Trophoblast cell (in vitro differentiated cells and primary cell): Measurements from ENCODE around the gene CASP8.

Source experiments
- DNase-seq, 2 donors: peaks; one replicate each; pipeline ENCODE4 v3.0.0-alpha.2; 2016
- H2AFZ ChIP-seq: 2 replicates; pipeline ENCODE4 v1.6.1; 2013; ENCODE audit warnings: low read length, moderate library complexity, mild to moderate bottlenecking; ENCODE audit not compliant: insufficient read depth, poor library complexity
- H2AK5ac ChIP-seq: 2 replicates; pipeline ENCODE4 v1.6.1; 2013; ENCODE audit warnings: mild to moderate bottlenecking, low read length
- H2BK120ac ChIP-seq: 2 replicates; pipeline ENCODE4 v1.6.1; 2013; ENCODE audit warnings: low read length, mild to moderate bottlenecking, moderate library complexity; ENCODE audit not compliant: insufficient read depth, poor library complexity
- H2BK12ac ChIP-seq: 2 replicates; pipeline ENCODE4 v1.6.1; 2013; ENCODE audit warnings: mild to moderate bottlenecking, low read length, moderate library complexity
- H2BK5ac ChIP-seq: 2 replicates; pipeline ENCODE4 v1.6.1; 2013; ENCODE audit warnings: low read length, low read depth, moderate library complexity, mild to moderate bottlenecking; ENCODE audit not compliant: poor library complexity
- H3K14ac ChIP-seq: 2 replicates; pipeline ENCODE4 v1.6.1; 2013; ENCODE audit warnings: mild to moderate bottlenecking, low read length
- H3K18ac ChIP-seq: 2 replicates; pipeline ENCODE4 v1.6.1; 2013; ENCODE audit warnings: mild to moderate bottlenecking, low read length
- H3K23ac ChIP-seq: 2 replicates; pipeline ENCODE4 v1.6.1; 2013; ENCODE audit warnings: low read length
- H3K27ac ChIP-seq: 2 replicates; pipeline ENCODE4 v1.5.1; 2013; ENCODE audit warnings: low read depth, mild to moderate bottlenecking, inconsistent platforms, low read length, moderate library complexity
- H3K27me3 ChIP-seq: 2 replicates; pipeline ENCODE4 v1.6.1; 2013; ENCODE audit warnings: inconsistent platforms, mild to moderate bottlenecking, low read length, moderate library complexity; ENCODE audit not compliant: insufficient read depth
- H3K36me3 ChIP-seq, 2 experiments: 1 replicate in 1 of 2; 2 replicates in 1 of 2; pipeline ENCODE4 v1.6.1; 2013; ENCODE audit warnings: low read length in 2 of 2, mild to moderate bottlenecking in 2 of 2, moderate library complexity in 1 of 2; ENCODE audit not compliant: insufficient read depth in 2 of 2, control insufficient read depth in 1 of 2
- H3K4ac ChIP-seq: 2 replicates; pipeline ENCODE4 v1.6.1; 2013; ENCODE audit warnings: low read depth, mild to moderate bottlenecking, low read length, moderate library complexity
- H3K4me1 ChIP-seq, 2 experiments: 1 replicate in 1 of 2; 2 replicates in 1 of 2; pipeline ENCODE4 v1.6.1; 2013; ENCODE audit warnings: low read length in 2 of 2, mild to moderate bottlenecking in 2 of 2, moderate library complexity in 1 of 2; ENCODE audit not compliant: insufficient read depth in 2 of 2, control insufficient read depth in 1 of 2
- H3K4me2 ChIP-seq: 2 replicates; pipeline ENCODE4 v1.6.1; 2013; ENCODE audit warnings: inconsistent platforms, mild to moderate bottlenecking, low read length, moderate library complexity
- H3K4me3 ChIP-seq: 2 replicates; pipeline ENCODE4 v1.5.1; 2013; ENCODE audit warnings: mild to moderate bottlenecking, low read depth, low read length, inconsistent platforms
- H3K79me1 ChIP-seq: one replicate; pipeline ENCODE4 v1.6.1; 2013; ENCODE audit warnings: low read length
- H3K79me2 ChIP-seq: 2 replicates; pipeline ENCODE4 v1.6.1; 2013; ENCODE audit warnings: low read length, mild to moderate bottlenecking; ENCODE audit not compliant: control insufficient read depth, insufficient read depth, poor library complexity
- H3K9ac ChIP-seq: 2 replicates; pipeline ENCODE4 v1.6.1; 2013; ENCODE audit warnings: mild to moderate bottlenecking, low read length
- H3K9me3 ChIP-seq: 2 replicates; pipeline ENCODE4 v1.6.1; 2013; ENCODE audit warnings: low read depth, mild to moderate bottlenecking, control low read depth, inconsistent platforms, low read length; ENCODE audit not compliant: insufficient read depth
- H4K12ac ChIP-seq: 2 replicates; pipeline ENCODE4 v1.6.1; 2013; ENCODE audit warnings: low read depth, mild to moderate bottlenecking, low read length, moderate library complexity
- H4K8ac ChIP-seq: 2 replicates; pipeline ENCODE4 v1.6.1; 2013; ENCODE audit warnings: low read depth, mild to moderate bottlenecking, low read length, moderate library complexity
- H4K91ac ChIP-seq: one replicate; pipeline ENCODE4 v1.6.1; 2013; ENCODE audit warnings: low read depth, mild to moderate bottlenecking, low read length, moderate library complexity
- WGBS: extraction: QIAGEN DNeasy Blood & Tissue Kit; methylation state at CpG from one replicate; pipeline ENCODE4 v1.1.7; 2013; ENCODE audit warnings: missing lambda C conversion rate; ENCODE audit not compliant: insufficient read length, insufficient coverage; ENCODE audit errors: extremely low coverage; 5-methylcytosine and 5-hydroxymethylcytosine counted together

The CASP8 gene

DNA sequence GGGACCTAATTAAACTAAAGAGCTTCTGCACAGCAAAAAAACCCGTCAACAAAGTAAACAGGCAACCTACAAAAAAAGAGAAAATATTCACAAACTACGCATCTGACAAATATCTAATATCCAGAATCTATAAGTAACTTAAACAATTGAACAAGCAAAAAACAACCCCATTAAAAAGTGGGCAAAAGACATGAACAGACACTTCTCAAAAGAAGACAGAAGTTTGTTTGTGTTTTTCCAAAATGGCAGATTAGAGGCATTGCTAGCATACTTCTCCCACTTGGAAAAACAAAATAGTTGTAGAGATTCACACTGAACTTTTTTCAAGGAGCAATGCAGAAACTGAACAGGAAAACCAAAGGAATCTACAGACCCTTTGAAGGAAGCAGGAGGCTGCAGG, 59.2 kb downstream of the CASP8 start:
- H4K91ac ChIP-seq, result no peak overlapping the region
- no peak overlapping the region for H2BK12ac ChIP-seq
- no peak overlapping the region for H3K4ac ChIP-seq
- no peak overlapping the region for H3K14ac ChIP-seq
- H3K18ac ChIP-seq, result no peak overlapping the region
- H4K8ac ChIP-seq, result no peak overlapping the region
- H2AK5ac ChIP-seq, result no peak overlapping the region
- no peak overlapping the region for H2BK5ac ChIP-seq
- WGBS, result no CpG with 5 or more reads among the region's 2 CpGs
- no peak overlapping the region for H2AFZ ChIP-seq
- H3K27ac ChIP-seq, result no peak overlapping the region
- H3K4me3 ChIP-seq, result no peak overlapping the region
- H4K12ac ChIP-seq, result no peak overlapping the region
- no peak for DNase-seq
- no peak overlapping the region for H3K23ac ChIP-seq
- no peaks in the 10 kb centered on the region for H3K36me3 ChIP-seq
- H3K9ac ChIP-seq, result no peak overlapping the region
- H3K9me3 ChIP-seq, result peaks cover 4% of the 10 kb centered on the region
- no peaks in the 10 kb centered on the region for H3K79me1 ChIP-seq
- no peak overlapping the region for H3K4me2 ChIP-seq
- H3K4me1 ChIP-seq, result no peaks in the 10 kb centered on the region
- H2BK120ac ChIP-seq, result no peak overlapping the region
- H3K27me3 ChIP-seq, result no peaks in the 10 kb centered on the region
- no peaks in the 10 kb centered on the region for H3K79me2 ChIP-seq

DNA sequence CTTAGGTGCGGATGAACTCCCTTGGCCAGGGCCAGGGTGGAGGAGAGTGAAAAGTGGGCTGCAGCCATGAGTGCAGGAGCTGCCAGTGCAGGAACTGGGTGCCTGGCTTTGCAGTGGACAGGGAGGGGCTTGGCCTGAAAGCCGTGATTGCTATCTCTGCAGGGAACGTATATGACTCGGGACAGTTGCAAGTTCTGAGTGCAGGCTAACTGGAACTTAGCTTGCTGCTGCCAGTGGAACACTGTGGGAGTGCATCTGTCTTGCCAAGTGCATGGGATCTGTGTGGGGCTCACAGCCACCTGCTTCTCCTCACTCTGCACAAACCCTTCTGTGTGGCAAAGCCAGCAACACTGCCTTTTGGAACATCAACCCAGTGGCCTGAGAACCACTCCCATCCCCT, 59.9 kb downstream of the CASP8 start:
- Histone ChIP-seq H3K23ac (no peak overlapping the region), H4K8ac (no peak overlapping the region), H3K4me2 (no peak overlapping the region), H3K27ac (no peak overlapping the region), H2BK120ac (no peak overlapping the region), H2BK12ac (no peak overlapping the region), H4K12ac (no peak overlapping the region), H3K36me3 (no peaks in the 10 kb centered on the region), H2AK5ac (no peak overlapping the region), H3K14ac (no peak overlapping the region), H3K79me1 (no peaks in the 10 kb centered on the region), H3K9ac (no peak overlapping the region), H3K18ac (no peak overlapping the region), H3K4me1 (no peaks in the 10 kb centered on the region), H3K4me3 (no peak overlapping the region), H3K79me2 (no peaks in the 10 kb centered on the region), H3K9me3 (peaks cover 4% of the 10 kb centered on the region), H2BK5ac (no peak overlapping the region), H3K4ac (no peak overlapping the region), H4K91ac (no peak overlapping the region), H3K27me3 (no peaks in the 10 kb centered on the region), H2AFZ (no peak overlapping the region)
- no peak for DNase-seq
- no CpG with 5 or more reads among the region's 4 CpGs for WGBS

DNA sequence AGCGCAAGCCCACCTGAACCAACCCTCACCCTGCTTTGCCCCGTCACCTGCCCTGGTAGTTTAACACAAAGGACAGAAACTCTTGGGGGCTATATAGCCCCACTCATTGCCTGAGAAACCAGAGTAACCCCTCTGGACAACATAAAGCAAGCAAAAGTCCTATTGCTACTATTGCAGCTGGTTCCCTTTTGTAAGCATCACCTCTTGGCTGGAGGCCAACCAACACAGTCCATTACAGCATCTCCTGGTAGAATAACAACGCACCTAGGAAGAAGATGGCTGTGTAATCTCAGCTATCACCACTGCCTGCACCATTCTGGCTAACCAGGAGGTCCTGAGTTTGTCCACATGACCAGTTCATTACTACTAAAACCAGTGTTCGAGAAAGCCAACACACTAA, 60.4 kb downstream of the CASP8 start:
- no peak overlapping the region for H2BK5ac ChIP-seq
- H3K4me1 ChIP-seq, result no peaks in the 10 kb centered on the region
- no peaks in the 10 kb centered on the region for H3K36me3 ChIP-seq
- no peak overlapping the region for H2AFZ ChIP-seq
- no peaks in the 10 kb centered on the region for H3K79me1 ChIP-seq
- no peak overlapping the region for H2AK5ac ChIP-seq
- H3K79me2 ChIP-seq, result no peaks in the 10 kb centered on the region
- no peak overlapping the region for H3K18ac ChIP-seq
- no peak overlapping the region for H3K4me2 ChIP-seq
- H4K8ac ChIP-seq, result no peak overlapping the region
- no peak overlapping the region for H2BK12ac ChIP-seq
- H3K27ac ChIP-seq, result no peak overlapping the region
- WGBS, result no CpG with 5 or more reads among the region's 4 CpGs
- H3K4ac ChIP-seq, result no peak overlapping the region
- no peak overlapping the region for H4K12ac ChIP-seq
- no peak overlapping the region for H3K4me3 ChIP-seq
- H3K23ac ChIP-seq, result no peak overlapping the region
- H4K91ac ChIP-seq, result no peak overlapping the region
- no peak for DNase-seq
- no peak overlapping the region for H3K14ac ChIP-seq
- H2BK120ac ChIP-seq, result no peak overlapping the region
- H3K9ac ChIP-seq, result no peak overlapping the region
- H3K9me3 ChIP-seq, result peaks cover 4% of the 10 kb centered on the region
- H3K27me3 ChIP-seq, result no peaks in the 10 kb centered on the region

DNA sequence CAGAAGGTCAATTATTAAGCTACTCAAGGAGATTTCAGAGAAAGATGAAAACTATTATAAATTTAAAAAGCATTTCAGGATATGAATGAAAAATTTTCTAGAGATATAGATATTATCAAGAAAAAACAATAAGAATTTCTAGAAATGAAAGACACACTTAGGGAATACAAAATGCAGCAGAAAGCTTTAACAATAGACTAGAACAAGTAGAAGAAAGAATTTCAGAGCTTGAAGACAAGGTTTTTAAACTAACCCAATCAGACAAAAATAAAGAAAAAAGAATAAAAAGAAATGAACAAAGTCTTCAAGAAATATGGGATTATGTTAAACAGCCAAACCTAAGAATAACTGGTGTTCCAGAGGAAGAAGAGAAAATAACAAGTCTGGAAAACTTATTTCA, 62.4 kb downstream of the CASP8 start:
- Histone ChIP-seq H3K27ac (no peak overlapping the region), H3K4ac (no peak overlapping the region), H3K14ac (no peak overlapping the region), H2AFZ (no peak overlapping the region), H4K12ac (no peak overlapping the region), H3K4me2 (no peak overlapping the region), H3K23ac (no peak overlapping the region), H2BK12ac (no peak overlapping the region), H2BK120ac (no peak overlapping the region), H3K18ac (no peak overlapping the region), H3K79me2 (no peaks in the 10 kb centered on the region), H3K4me1 (no peaks in the 10 kb centered on the region), H3K27me3 (no peaks in the 10 kb centered on the region), H2AK5ac (no peak overlapping the region), H3K9ac (no peak overlapping the region), H3K36me3 (no peaks in the 10 kb centered on the region), H2BK5ac (no peak overlapping the region), H4K91ac (no peak overlapping the region), H4K8ac (no peak overlapping the region), H3K79me1 (no peaks in the 10 kb centered on the region), H3K9me3 (peaks cover 4% of the 10 kb centered on the region), H3K4me3 (no peak overlapping the region)
- no peak for DNase-seq

DNA sequence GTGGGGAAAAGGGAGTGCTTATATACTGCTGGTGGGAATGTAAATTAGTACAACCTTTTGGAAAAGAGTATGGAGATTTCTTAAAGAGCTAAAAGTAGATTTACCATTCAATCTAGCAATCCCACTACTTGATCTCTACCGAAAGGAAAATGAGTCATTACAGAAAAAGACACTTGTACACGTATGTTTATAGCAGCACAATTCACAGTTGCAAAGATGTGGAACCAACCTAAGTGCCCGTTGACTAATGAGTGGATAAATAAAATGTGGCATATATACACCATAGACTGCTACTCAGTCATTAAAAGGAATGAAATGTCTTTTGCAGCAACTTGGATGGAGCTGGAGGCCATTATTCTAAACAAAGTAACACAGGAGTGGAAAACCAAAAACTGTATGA, 67.3 kb downstream of the CASP8 start:
- H2AK5ac ChIP-seq, result no peak overlapping the region
- WGBS, result no CpG with 5 or more reads among the region's 3 CpGs
- H2BK12ac ChIP-seq, result no peak overlapping the region
- no peak overlapping the region for H4K8ac ChIP-seq
- no peak overlapping the region for H3K4me2 ChIP-seq
- H3K14ac ChIP-seq, result no peak overlapping the region
- H2BK5ac ChIP-seq, result no peak overlapping the region
- H3K23ac ChIP-seq, result no peak overlapping the region
- H3K36me3 ChIP-seq, result no peaks in the 10 kb centered on the region
- no peak overlapping the region for H3K4ac ChIP-seq
- H2AFZ ChIP-seq, result no peak overlapping the region
- H2BK120ac ChIP-seq, result no peak overlapping the region
- H3K4me1 ChIP-seq, result no peaks in the 10 kb centered on the region
- no peaks in the 10 kb centered on the region for H3K79me1 ChIP-seq
- H3K9ac ChIP-seq, result no peak overlapping the region
- no peaks in the 10 kb centered on the region for H3K27me3 ChIP-seq
- no peak overlapping the region for H3K27ac ChIP-seq
- H4K12ac ChIP-seq, result no peak overlapping the region
- no peaks in the 10 kb centered on the region for H3K79me2 ChIP-seq
- no peak for DNase-seq
- no peak overlapping the region for H3K18ac ChIP-seq
- no peak overlapping the region for H3K4me3 ChIP-seq
- no peak overlapping the region for H4K91ac ChIP-seq
- H3K9me3 ChIP-seq, result no peaks in the 10 kb centered on the region
